Liver (tissue), 3 donors: ENCODE data around the gene KYNU.

Experiments
- HNF4G ChIP-seq: IDR thresholded peaks from 2 replicates; pipeline ENCODE4 v1.6.1; 2016; ENCODE audit warnings: antibody characterized with exemption
- TF ChIP-seq, protein P1 (sequence below): fragments of 150-350 bp; IDR thresholded peaks from 2 replicates; pipeline ENCODE4 v1.5.1; 2017; ENCODE audit warnings: improper control_type of control experiment, low read depth, low read length; ENCODE audit not compliant: missing input control
- TF ChIP-seq, protein P2 (sequence below): IDR thresholded peaks from 2 replicates; pipeline ENCODE4 v1.6.1; 2016; ENCODE audit warnings: antibody characterized with exemption, mild to moderate bottlenecking
- TF ChIP-seq, protein P3 (sequence below): IDR thresholded peaks from 2 replicates; pipeline ENCODE4 v1.6.1; 2016; ENCODE audit warnings: antibody characterized with exemption
- donor health status: healthy.
- donor health status: healthy.

DNA sequence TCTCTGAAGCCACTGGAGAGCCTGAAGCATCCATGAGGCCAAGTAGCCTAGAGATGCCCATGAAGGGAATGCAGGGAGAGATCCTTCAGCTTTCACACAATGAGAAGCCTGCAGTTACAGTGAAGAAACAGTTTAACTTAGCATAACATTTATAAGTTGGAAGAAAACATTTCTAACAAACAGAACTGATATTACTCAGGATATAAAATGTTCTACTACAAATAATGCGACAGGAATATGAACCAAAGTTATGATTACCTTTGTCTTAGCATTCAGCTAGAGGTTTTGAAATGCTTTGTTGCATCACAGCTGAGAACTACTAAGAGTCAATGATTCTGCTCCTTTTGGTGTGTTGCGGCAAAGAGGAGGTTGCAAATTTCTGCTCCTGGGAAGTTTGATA lies 6.9 kb upstream of the KYNU start:
- TF ChIP-seq, protein P1, sequence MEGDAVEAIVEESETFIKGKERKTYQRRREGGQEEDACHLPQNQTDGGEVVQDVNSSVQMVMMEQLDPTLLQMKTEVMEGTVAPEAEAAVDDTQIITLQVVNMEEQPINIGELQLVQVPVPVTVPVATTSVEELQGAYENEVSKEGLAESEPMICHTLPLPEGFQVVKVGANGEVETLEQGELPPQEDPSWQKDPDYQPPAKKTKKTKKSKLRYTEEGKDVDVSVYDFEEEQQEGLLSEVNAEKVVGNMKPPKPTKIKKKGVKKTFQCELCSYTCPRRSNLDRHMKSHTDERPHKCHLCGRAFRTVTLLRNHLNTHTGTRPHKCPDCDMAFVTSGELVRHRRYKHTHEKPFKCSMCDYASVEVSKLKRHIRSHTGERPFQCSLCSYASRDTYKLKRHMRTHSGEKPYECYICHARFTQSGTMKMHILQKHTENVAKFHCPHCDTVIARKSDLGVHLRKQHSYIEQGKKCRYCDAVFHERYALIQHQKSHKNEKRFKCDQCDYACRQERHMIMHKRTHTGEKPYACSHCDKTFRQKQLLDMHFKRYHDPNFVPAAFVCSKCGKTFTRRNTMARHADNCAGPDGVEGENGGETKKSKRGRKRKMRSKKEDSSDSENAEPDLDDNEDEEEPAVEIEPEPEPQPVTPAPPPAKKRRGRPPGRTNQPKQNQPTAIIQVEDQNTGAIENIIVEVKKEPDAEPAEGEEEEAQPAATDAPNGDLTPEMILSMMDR: no peak
- TF ChIP-seq, protein P2, sequence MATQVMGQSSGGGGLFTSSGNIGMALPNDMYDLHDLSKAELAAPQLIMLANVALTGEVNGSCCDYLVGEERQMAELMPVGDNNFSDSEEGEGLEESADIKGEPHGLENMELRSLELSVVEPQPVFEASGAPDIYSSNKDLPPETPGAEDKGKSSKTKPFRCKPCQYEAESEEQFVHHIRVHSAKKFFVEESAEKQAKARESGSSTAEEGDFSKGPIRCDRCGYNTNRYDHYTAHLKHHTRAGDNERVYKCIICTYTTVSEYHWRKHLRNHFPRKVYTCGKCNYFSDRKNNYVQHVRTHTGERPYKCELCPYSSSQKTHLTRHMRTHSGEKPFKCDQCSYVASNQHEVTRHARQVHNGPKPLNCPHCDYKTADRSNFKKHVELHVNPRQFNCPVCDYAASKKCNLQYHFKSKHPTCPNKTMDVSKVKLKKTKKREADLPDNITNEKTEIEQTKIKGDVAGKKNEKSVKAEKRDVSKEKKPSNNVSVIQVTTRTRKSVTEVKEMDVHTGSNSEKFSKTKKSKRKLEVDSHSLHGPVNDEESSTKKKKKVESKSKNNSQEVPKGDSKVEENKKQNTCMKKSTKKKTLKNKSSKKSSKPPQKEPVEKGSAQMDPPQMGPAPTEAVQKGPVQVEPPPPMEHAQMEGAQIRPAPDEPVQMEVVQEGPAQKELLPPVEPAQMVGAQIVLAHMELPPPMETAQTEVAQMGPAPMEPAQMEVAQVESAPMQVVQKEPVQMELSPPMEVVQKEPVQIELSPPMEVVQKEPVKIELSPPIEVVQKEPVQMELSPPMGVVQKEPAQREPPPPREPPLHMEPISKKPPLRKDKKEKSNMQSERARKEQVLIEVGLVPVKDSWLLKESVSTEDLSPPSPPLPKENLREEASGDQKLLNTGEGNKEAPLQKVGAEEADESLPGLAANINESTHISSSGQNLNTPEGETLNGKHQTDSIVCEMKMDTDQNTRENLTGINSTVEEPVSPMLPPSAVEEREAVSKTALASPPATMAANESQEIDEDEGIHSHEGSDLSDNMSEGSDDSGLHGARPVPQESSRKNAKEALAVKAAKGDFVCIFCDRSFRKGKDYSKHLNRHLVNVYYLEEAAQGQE: no peak
- TF ChIP-seq, protein P3, sequence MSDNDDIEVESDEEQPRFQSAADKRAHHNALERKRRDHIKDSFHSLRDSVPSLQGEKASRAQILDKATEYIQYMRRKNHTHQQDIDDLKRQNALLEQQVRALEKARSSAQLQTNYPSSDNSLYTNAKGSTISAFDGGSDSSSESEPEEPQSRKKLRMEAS: no peak
- no peak for TF ChIP-seq HNF4G
